Right lobe of liver (tissue), 4 donors: ENCODE data around the gene KLF5.

Experiments used
- CTCF ChIP-seq, 4 donors: fragments of 200-600 bp in 3 of 4; fragments of 450-650 bp in 1 of 4; IDR thresholded peaks; one replicate each; pipeline versions ENCODE4 v1.5.1 to v1.8.0; 2016 to 2022; ENCODE audit warnings: antibody characterized with exemption in 4 of 4, mild to moderate bottlenecking in 2 of 4
- POLR2A ChIP-seq: fragments of 450-650 bp; IDR thresholded peaks from one replicate; pipeline ENCODE4 v1.6.1; 2017; ENCODE audit warnings: antibody characterized with exemption, mild to moderate bottlenecking
- donor health status: DM: no; HTN: no; CAD: no.
- donor health status: DM: no; HTN: no; CAD: no.
- donor health status: DM: no; HTN: yes; CAD: no.

DNA sequence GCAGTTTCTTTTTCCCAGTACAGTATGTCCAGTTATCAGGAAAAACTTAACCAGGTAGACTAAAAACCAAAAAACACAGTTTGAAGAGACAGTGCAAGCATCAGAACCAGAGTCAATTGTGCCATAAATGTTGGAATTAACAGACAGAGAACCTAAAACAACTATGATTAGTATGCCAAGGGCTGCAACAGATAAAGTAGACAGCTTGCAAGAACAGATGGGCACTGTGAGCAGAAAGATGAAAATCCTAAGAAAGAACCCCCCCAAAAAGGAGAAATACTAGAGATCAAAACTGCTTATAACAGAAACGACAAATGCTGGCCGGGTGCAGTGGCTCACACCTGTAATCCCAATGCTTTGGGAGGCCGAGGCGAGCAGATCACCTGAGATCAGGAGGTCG is 47.1 kb upstream of the KLF5 start:
- TF ChIP-seq CTCF (IDR thresholded peaks at IDR 0.05) (no peak), POLR2A (no peak)
